ENCODE data around the gene NOXO1.

DNA sequence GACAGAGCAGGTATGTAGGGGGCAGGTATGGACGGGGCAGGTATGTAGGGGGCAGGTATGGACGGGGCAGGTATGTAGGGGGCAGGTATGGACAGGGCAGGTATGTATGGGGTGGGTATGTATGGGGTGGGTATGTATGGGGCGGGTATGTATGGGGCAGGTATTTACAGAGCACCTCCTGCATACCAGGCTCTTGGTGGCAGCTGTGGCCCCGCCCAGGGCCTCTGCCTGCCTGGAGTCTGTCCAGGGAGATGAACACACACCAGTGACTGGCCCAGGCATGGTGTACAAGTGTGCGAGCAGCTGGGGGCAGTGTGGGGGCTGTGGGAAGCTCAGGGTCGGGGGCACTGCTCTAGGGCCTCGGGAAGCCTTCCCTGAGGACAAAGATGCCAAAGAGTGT, 31.2 kb downstream of the NOXO1 start:
- TF ChIP-seq, protein P1, sequence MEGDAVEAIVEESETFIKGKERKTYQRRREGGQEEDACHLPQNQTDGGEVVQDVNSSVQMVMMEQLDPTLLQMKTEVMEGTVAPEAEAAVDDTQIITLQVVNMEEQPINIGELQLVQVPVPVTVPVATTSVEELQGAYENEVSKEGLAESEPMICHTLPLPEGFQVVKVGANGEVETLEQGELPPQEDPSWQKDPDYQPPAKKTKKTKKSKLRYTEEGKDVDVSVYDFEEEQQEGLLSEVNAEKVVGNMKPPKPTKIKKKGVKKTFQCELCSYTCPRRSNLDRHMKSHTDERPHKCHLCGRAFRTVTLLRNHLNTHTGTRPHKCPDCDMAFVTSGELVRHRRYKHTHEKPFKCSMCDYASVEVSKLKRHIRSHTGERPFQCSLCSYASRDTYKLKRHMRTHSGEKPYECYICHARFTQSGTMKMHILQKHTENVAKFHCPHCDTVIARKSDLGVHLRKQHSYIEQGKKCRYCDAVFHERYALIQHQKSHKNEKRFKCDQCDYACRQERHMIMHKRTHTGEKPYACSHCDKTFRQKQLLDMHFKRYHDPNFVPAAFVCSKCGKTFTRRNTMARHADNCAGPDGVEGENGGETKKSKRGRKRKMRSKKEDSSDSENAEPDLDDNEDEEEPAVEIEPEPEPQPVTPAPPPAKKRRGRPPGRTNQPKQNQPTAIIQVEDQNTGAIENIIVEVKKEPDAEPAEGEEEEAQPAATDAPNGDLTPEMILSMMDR (IDR thresholded peaks at IDR 0.05) = no peak
- TF ChIP-seq POLR2A (IDR thresholded peaks at IDR 0.05) = no peak

All from lower leg skin (tissue), 3 donors.